Measurements from ENCODE around the gene EVA1A.

Gene EVA1A

GRCh38 chr2:75526842-75527241 is 33.9 kb downstream of the EVA1A start:
- Histone ChIP-seq H3K4me1 (no peaks in the 10 kb centered on the region), H3K27me3 (peaks cover 0 to 4% of the 10 kb centered on the region in 2 donors), H3K4me3 (no peak overlapping the region), H3K9me3 (no peaks in the 10 kb centered on the region), H3K36me3 (no peaks in the 10 kb centered on the region), H3K27ac (no peak overlapping the region)
- intact Hi-C loops (cut with DNase I; ENCODE audit: low total_unique reads), result no loop called here
- no peak for TF ChIP-seq CTCF (IDR thresholded peaks at IDR 0.05)
- DNase-seq, result no peak

GRCh38 chr2:75525434-75526310 is 35.1 kb downstream of the EVA1A start:
- H3K27ac ChIP-seq, result no peak overlapping the region
- H3K36me3 ChIP-seq, result no peaks in the 10 kb centered on the region
- no peak for TF ChIP-seq CTCF (IDR thresholded peaks at IDR 0.05)
- no peak for DNase-seq
- peaks cover 0 to 4% of the 10 kb centered on the region in 2 donors for H3K27me3 ChIP-seq
- no peaks in the 10 kb centered on the region for H3K4me1 ChIP-seq
- intact Hi-C loops (cut with DNase I; ENCODE audit: low total_unique reads), result no loop called here
- no peaks in the 10 kb centered on the region for H3K9me3 ChIP-seq
- no peak overlapping the region for H3K4me3 ChIP-seq

- Histone ChIP-seq H3K9me3 (no peaks in the 10 kb centered on the region), H3K4me3 (no peak overlapping the region), H3K36me3 (no peaks in the 10 kb centered on the region), H3K27ac (no peak overlapping the region), H3K4me1 (no peaks in the 10 kb centered on the region), H3K27me3 (peaks cover 0 to 4% of the 10 kb centered on the region in 2 donors)
- DNase-seq, result no peak
- intact Hi-C loops (cut with DNase I; ENCODE audit: low total_unique reads), result no loop called here
- no peak for TF ChIP-seq CTCF (IDR thresholded peaks at IDR 0.05)
Measured at GRCh38 chr2:75524276-75524911, 36.3 kb downstream of the EVA1A start.

GRCh38 chr2:75523313-75524275 is 37.1 kb downstream of the EVA1A start:
- Histone ChIP-seq H3K4me3 (no peak overlapping the region), H3K36me3 (no peaks in the 10 kb centered on the region), H3K27ac (no peak overlapping the region), H3K4me1 (no peaks in the 10 kb centered on the region), H3K27me3 (peaks cover 0 to 3% of the 10 kb centered on the region in 2 donors), H3K9me3 (no peaks in the 10 kb centered on the region)
- no peak for TF ChIP-seq CTCF (IDR thresholded peaks at IDR 0.05)
- intact Hi-C loops (cut with DNase I; ENCODE audit: low total_unique reads), result no loop called here
- no peak for DNase-seq

- Histone ChIP-seq H3K9me3 (no peaks in the 10 kb centered on the region), H3K4me1 (no peaks in the 10 kb centered on the region), H3K27me3 (no peaks in the 10 kb centered on the region), H3K27ac (no peak overlapping the region), H3K4me3 (no peak overlapping the region), H3K36me3 (no peaks in the 10 kb centered on the region)
- intact Hi-C loops (cut with DNase I; ENCODE audit: low total_unique reads), result no loop called here
- TF ChIP-seq CTCF (IDR thresholded peaks at IDR 0.05), result no peak
- DNase-seq, result no peak
Measured at GRCh38 chr2:75522543-75523312, 38.0 kb downstream of the EVA1A start.
